Activated CD4-positive, alpha-beta T cell treated with anti-CD3 and anti-CD28 coated beads, Interleukin-10, Interleukin-2, amounts not matched to agents 100 ng/mL and 50 ng/mL, durations not matched to agents 16 hours and 8 hours (primary cell): ENCODE results near the gene CDCA4.

Experiments used
- DNase-seq: peaks from one replicate; pipeline ENCODE4 v3.0.0-alpha.2; 2020

The CDCA4 gene

DNA sequence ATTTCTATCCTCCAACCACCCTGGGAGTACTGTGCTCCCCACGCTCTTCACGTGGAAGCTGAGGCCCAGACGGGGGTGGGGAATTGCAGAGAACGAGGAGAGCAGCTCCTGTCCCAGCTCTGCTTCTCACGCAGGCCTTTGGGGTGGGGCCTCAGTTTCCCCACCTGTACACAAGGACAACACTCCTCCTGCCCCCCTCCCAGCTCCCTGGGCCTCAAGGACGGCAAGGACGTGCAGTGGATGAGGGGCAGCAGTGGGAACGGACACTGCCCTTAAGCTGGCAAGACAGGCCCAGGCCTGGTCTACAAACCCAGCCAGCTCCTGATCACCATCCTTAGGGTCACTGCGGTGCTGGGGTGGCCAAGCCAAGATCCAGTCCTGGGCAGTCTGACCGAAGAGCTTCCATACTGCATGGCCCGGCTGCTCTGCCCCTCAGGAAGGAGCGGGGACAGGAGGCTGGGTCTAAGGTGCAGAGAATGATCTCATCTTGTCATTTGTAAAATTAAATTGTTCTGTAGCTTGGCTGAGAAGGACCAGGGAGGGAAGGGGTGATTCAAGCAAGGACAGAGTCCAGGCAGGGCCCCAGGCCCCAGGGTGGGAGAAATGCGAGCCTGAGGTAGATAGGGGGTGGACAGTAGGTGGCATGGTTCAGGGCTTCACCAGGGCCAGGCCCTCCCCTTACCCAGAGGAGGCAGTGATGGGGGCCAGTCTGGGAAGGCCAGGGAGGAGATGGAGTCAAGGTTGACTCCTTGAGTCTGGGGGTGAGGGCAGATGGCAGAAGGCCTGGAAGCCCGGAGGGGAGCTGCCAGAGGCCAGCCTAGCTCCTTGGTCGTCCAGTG lies 36.6 kb downstream of the CDCA4 start:
- no peak for DNase-seq

- no peak for DNase-seq
Measured at GRCh38 chr14:104983231-104983721, 37.6 kb downstream of the CDCA4 start.

- DNase-seq: no peak
Measured at GRCh38 chr14:104982548-104983230, 38.2 kb downstream of the CDCA4 start.

DNA sequence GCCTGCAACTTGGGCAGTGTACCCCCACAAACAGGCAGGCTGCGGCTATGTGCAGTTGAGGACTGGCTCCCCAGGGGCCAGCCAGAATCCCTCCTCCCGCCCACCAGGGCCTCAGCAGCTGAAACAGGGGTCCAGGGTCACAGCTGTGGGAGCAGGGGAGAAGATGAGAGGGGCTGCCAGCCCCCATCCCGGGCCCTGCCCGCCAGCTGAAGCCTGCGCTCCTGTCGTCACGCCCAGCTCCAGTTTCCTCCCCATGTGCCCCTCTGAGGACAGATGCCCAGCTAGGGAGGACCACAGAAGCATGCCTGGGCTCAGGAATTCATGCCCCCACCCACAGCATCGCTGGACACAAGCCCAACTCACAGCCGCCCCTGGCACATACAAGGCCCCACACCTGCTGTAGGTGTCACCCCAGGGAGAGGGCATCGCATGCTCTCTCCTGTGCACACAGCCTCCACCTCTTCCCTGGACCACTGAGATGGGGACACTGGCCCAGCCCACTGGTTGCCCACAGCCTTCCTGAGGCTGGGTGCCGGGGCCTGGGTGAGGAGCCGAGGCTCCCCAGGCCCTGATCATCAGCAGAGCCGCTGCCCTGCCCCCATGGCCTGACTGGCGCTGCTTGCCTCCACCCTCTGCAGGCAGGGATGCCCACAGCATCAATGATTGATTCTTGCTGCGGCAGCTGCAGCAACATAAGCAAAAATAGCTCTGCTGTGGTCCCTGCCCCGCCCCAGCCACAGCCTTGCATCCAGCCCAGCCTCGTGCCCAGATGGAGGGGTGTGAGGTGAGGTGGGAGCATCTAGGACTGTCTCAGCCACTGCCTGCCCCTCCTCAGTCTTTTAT lies 39.0 kb downstream of the CDCA4 start:
- no peak for DNase-seq

- DNase-seq: no peak
Measured at GRCh38 chr14:104980611-104981531, 40.0 kb downstream of the CDCA4 start.

GRCh38 chr14:104979758-104980610 lies 40.9 kb downstream of the CDCA4 start:
- no peak for DNase-seq

DNA sequence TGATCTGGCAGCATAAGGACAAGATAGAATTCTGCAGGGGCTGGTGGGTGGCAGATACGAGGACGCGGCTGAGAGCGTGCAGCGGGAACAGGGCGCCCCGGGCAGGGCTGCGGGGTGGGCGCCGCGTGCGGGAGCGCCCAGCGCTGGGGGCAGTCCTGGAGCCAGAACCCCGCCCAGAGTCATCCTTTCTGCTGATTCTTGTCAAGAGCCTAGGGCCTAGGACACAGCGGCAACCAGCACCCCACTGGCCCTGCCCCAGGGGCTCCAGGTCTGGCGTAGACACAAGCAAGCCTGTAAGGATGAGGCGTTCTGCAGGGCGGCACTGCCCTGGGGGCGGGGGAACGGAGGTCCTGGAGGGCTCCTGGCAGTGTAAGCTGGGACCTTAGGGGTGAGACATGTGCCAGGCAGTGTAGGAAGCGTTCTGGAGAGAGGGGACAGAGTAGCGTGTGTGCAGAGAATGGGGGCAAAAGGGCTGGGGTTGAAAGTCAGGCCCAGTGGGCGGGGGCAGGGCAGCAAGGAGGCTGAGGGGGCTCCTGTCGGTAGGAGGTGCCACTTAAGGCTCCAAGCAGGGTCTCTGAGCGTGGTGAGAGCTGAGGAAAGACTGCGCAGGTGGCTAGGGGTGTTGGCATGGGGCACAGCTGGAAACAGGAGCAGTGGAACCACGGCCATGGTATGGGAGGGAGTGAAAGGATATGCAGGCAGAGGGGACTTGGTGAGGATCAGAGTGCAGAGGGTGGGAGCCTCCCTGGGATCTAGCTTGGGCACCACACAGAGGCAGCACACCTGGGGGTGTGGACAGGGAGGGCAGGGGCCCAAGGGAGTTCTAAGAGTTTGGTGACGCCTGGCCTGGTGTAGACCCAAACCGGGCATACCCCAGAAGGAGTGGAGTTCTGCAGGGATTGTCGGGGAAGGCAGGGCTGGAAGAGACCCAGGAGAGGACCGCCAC lies 41.9 kb downstream of the CDCA4 start:
- no peak for DNase-seq

GRCh38 chr14:104977681-104978653 lies 42.9 kb downstream of the CDCA4 start, which contains the start of gene AHNAK2:
Gene AHNAK2, minus strand, starts transcription at chr14:104978374. Its CDS starts 137 bp downstream, at chr14:104978237.
- peak; percentile 64 for DNase-seq

DNA sequence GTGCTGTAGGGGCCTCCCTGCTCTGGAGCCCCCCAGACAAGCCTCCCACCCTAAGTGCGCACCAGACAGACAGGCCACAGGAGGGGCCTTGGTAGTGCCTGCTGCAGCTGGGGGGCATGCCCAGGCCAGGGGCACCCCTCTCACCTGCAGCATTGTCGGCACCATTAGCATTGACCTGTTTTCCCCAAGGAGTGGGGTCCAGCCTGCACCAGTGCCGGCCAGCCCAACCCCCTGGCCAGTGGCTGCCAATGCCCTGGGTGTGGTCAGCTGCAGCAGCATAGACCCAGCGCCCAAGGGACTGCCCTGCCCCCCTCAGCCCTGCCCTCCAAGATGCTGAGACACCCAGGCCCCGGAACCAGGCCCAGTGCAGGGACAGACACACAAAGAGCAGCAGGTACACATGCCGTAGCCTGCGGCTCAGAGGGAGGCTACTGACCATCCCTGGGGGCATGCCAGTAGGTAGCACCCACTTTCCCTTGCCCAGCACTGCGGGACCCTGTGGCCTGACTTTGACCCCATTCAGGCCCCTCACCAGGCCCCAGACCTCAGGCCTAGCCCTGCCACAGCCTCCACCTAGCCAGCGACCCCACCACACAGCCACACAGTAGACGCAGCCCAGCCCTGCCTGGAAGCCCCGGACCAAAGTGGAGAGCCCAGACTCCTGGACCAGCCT lies 43.7 kb downstream of the CDCA4 start:
- DNase-seq: no peak

GRCh38 chr14:104976198-104977007 lies 44.5 kb downstream of the CDCA4 start:
- peak; percentile 89 for DNase-seq

- peak; percentile 41 for DNase-seq
Measured at GRCh38 chr14:104975481-104976197, 45.2 kb downstream of the CDCA4 start.

DNA sequence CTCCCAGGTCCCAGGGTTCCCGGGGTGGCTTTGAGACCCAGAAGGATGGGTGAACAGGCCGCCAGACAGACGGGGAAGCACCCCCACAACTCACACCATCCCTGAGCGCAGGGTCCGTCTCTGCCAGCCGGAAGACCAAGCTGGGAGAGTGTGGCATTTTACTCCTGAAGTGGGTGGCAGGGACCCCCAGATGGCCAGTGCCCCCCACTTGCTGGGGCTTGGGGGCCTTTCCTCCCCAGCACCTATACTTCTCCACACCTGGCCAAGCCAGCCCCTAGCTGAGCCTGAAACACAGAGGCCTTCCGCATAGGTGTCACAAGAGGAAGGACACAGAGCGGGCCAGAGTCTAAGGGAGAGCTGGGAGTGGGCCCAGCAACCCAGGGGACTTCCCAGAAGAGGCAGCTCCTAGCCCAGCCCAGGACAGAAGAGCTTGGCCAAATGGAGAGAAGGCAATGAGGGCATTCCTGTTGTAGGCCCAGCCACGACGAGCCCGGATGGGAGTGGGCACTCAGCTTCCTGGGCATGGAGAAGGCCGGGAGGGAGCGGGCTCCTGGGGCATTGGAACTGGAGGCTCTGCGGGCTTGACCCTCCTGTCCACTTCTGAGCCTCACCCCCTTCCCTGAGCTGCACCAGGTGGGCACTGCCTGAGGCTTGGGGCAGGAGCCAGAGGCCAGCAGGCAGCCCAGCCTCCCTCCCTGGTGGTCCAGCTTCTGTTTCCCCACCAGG lies 46.1 kb downstream of the CDCA4 start:
- DNase-seq: no peak

DNA sequence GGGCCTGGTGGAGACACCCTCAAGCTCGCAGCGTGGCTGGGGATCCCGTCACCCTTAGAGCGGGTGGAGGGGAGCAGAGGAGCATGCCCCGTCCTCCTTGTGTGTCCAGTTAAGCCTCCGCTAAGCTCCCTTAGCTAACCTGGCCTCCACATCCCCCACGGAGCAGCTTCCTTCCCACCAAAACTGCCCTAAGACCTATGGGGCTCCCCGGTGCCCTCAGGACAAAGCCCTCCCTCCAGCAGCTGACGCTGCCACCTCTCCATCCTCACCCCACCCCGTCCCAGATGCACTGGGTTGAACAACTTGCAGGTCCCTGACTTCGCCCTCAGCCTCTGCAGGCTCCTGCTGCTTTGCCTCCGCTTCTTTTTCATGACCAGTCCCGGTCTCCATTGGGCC lies 46.7 kb downstream of the CDCA4 start:
- DNase-seq: no peak

- no peak for DNase-seq
Measured at GRCh38 chr14:104973385-104974145, 47.3 kb downstream of the CDCA4 start.

GRCh38 chr14:104973135-104973384 lies 47.8 kb downstream of the CDCA4 start:
- DNase-seq: no peak
